Neutrophil (primary cell): ENCODE data around the gene CCNE1.

Source experiments
- H3K27ac ChIP-seq: fragments of 200-600 bp; sonication (generic); 2 replicates; pipeline ENCODE4 v1.5.1; 2016; ENCODE audit warnings: mild to moderate bottlenecking, moderate library complexity
- H3K27me3 ChIP-seq: fragments of 200-600 bp; sonication (generic); 2 replicates; pipeline ENCODE4 v1.6.0; 2016; ENCODE audit warnings: mild to moderate bottlenecking
- H3K36me3 ChIP-seq: fragments of 200-600 bp; sonication (generic); 2 replicates; pipeline ENCODE4 v1.5.1; 2017
- H3K4me1 ChIP-seq, 2 experiments: fragments of 200-600 bp in 1 of 2; sonication (generic) in 1 of 2; 1 replicate in 1 of 2; 2 replicates in 1 of 2; pipeline versions ENCODE4 v1.5.1 to v1.6.1; 2013 to 2016; ENCODE audit warnings: low read depth in 1 of 2, low read length in 1 of 2, mild to moderate bottlenecking in 1 of 2, moderate library complexity in 1 of 2; ENCODE audit not compliant: control insufficient read depth in 1 of 2, insufficient read depth in 1 of 2
- H3K4me3 ChIP-seq, 2 experiments: fragments of 200-600 bp in 1 of 2; sonication (generic) in 1 of 2; 1 replicate in 1 of 2; 2 replicates in 1 of 2; pipeline ENCODE4 v1.5.1; 2013 to 2016; ENCODE audit warnings: low read depth in 1 of 2, low read length in 1 of 2, mild to moderate bottlenecking in 1 of 2, moderate library complexity in 1 of 2
- H3K9me3 ChIP-seq: fragments of 200-600 bp; sonication (generic); 2 replicates; pipeline ENCODE4 v1.5.1; 2016
- TF ChIP-seq, protein P1 (sequence below): fragments of 200-600 bp; sonication (generic); IDR thresholded peaks from 2 replicates; pipeline ENCODE4 v1.5.1; 2016; ENCODE audit warnings: antibody characterized with exemption

The CCNE1 gene

DNA sequence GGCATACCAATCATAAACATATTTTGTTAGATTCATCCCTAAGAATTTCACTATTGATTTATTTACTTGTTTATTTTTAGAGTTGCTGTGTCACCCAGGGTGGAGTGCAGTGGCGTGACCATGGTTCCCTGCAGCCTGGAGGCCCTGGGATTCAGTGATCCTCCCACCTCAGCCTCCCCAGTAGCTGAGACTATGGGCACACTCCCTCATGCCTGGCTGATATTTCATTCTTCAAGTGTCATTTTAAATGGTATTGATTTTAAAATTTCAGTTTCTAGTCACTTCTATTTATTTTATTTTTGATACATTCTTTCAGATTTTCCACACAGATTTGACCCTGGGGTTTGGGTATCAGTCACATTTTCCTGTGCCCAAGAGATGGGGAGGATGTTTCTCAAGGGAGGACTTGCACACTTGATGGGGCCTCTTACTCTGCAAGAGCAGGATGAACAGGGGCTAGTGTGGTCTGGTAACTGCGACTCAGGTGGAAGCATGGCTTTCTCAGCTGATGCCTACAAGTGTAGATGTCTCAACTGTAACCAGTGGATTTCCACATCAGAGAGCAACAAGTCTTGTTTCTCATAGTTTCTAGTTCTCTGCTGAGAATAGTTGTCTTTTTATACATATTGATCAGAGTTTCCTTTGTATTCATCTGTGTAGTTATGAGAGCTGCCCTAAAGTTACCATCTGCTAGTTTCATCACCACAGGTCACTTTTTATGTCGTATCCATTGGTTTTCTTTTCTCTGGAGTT, 40.2 kb downstream of the CCNE1 start:
- TF ChIP-seq, protein P1, sequence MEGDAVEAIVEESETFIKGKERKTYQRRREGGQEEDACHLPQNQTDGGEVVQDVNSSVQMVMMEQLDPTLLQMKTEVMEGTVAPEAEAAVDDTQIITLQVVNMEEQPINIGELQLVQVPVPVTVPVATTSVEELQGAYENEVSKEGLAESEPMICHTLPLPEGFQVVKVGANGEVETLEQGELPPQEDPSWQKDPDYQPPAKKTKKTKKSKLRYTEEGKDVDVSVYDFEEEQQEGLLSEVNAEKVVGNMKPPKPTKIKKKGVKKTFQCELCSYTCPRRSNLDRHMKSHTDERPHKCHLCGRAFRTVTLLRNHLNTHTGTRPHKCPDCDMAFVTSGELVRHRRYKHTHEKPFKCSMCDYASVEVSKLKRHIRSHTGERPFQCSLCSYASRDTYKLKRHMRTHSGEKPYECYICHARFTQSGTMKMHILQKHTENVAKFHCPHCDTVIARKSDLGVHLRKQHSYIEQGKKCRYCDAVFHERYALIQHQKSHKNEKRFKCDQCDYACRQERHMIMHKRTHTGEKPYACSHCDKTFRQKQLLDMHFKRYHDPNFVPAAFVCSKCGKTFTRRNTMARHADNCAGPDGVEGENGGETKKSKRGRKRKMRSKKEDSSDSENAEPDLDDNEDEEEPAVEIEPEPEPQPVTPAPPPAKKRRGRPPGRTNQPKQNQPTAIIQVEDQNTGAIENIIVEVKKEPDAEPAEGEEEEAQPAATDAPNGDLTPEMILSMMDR = no peak
- Histone ChIP-seq H3K4me1 (no peaks in the 10 kb centered on the region), H3K9me3 (no peaks in the 10 kb centered on the region), H3K4me3 (no peak overlapping the region), H3K36me3 (no peaks in the 10 kb centered on the region), H3K27me3 (peaks cover 13% of the 10 kb centered on the region), H3K27ac (no peak overlapping the region)

DNA sequence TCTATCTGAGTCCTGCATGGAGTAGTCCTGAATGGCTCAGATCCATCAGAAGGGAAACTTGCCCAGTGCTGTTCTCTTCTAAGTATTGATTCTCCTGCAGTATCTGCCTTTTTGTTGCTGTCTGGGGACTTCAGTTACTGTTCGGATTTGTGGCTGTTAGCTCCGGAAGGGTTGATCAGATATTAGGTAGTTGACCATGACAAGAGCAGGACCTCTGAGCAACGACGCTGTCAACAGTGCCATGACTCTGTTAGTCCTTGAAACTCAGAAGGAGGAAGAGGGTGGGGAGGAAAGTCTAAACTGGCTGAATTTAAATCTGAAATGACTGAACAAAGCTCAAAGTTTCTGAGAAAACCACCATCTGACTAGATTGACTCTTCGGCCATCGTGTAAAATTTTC, 42.2 kb downstream of the CCNE1 start:
- no peak overlapping the region for H3K27ac ChIP-seq
- no peaks in the 10 kb centered on the region for H3K9me3 ChIP-seq
- peaks cover 7% of the 10 kb centered on the region for H3K27me3 ChIP-seq
- no peaks in the 10 kb centered on the region for H3K4me1 ChIP-seq
- no peak overlapping the region for H3K4me3 ChIP-seq
- H3K36me3 ChIP-seq = no peaks in the 10 kb centered on the region
- TF ChIP-seq, protein P1 = no peak

GRCh38 chr19:29855087-29855486, 43.3 kb downstream of the CCNE1 start:
- H3K27ac ChIP-seq = no peak overlapping the region
- TF ChIP-seq, protein P1 = no peak
- no peaks in the 10 kb centered on the region for H3K4me1 ChIP-seq
- H3K9me3 ChIP-seq = no peaks in the 10 kb centered on the region
- no peak overlapping the region for H3K4me3 ChIP-seq
- H3K36me3 ChIP-seq = no peaks in the 10 kb centered on the region
- H3K27me3 ChIP-seq = peaks cover 7% of the 10 kb centered on the region

- Histone ChIP-seq H3K4me3 (no peak overlapping the region), H3K36me3 (no peaks in the 10 kb centered on the region), H3K4me1 (no peaks in the 10 kb centered on the region), H3K27ac (no peak overlapping the region), H3K27me3 (peaks cover 7% of the 10 kb centered on the region), H3K9me3 (no peaks in the 10 kb centered on the region)
- TF ChIP-seq, protein P1 = no peak
These were observed 44.1 kb downstream of the CCNE1 start for GRCh38 chr19:29855741-29856500.

DNA sequence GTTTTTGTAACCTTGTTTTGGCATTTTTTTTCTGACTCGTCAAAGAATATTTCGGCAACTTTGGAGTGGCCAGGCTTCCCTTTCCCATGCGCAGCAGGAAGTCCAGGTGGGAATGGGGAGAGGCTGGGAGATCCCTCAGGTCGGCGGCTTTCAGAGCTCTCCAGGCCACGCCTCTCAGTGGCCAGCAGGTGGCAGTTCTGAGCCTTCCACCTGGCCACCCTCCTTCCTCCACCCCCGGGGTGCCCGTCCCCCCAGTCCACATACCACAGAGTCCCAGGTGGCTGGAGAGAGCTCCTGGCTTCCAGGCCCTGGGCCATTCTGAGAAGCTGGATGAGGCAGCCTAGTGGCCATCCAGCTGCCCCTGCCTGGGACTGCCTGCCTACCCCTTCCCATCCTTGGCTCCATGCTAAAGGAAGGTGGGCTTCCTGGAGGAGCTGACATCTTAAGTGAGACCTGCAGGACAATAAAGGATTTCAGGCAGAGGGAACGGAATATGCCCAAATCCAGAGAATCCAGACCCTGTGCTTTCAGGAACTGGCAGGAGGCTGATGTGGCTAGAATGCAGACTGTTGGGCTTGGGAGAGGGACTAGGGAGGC, 46.3 kb downstream of the CCNE1 start:
- Histone ChIP-seq H3K9me3 (no peaks in the 10 kb centered on the region), H3K27me3 (peaks cover 14% of the 10 kb centered on the region), H3K27ac (no peak overlapping the region), H3K36me3 (no peaks in the 10 kb centered on the region), H3K4me1 (no peaks in the 10 kb centered on the region), H3K4me3 (no peak overlapping the region)
- TF ChIP-seq, protein P1 = no peak
